Neuronal stem cell (in vitro differentiated cells): Measurements from ENCODE around the gene YY1.

Experiments used
- DNase-seq: peaks from one replicate; pipeline ENCODE4 v3.0.0-alpha.2; 2013; ENCODE audit warnings: low spot score
- H2AFZ ChIP-seq: one replicate; pipeline ENCODE4 v1.6.1; 2013; ENCODE audit warnings: mild to moderate bottlenecking, low read length, inconsistent platforms
- H2AK5ac ChIP-seq: 2 replicates; pipeline ENCODE4 v1.6.1; 2013; ENCODE audit warnings: low read depth, mild to moderate bottlenecking, inconsistent platforms, low read length, moderate library complexity, mixed read lengths
- H2BK120ac ChIP-seq: 2 replicates; pipeline ENCODE4 v1.6.1; 2013; ENCODE audit warnings: low read depth, mild to moderate bottlenecking, inconsistent platforms, low read length, moderate library complexity, mixed read lengths
- H2BK12ac ChIP-seq: one replicate; pipeline ENCODE4 v1.6.1; 2013; ENCODE audit warnings: low read length, inconsistent platforms
- H2BK15ac ChIP-seq: 2 replicates; pipeline ENCODE4 v1.6.1; 2013; ENCODE audit warnings: mild to moderate bottlenecking, low read length, inconsistent platforms, mixed read lengths
- H2BK5ac ChIP-seq: one replicate; pipeline ENCODE4 v1.6.1; 2013; ENCODE audit warnings: inconsistent platforms, mild to moderate bottlenecking, low read length, moderate library complexity
- H3K14ac ChIP-seq: one replicate; pipeline ENCODE4 v1.6.1; 2013; ENCODE audit warnings: low read length, inconsistent platforms
- H3K18ac ChIP-seq: 2 replicates; pipeline ENCODE4 v1.6.1; 2013; ENCODE audit warnings: low read length, inconsistent platforms
- H3K23ac ChIP-seq: 2 replicates; pipeline ENCODE4 v1.6.1; 2013; ENCODE audit warnings: low read depth, mild to moderate bottlenecking, mixed read lengths, low read length, inconsistent platforms; ENCODE audit not compliant: poor library complexity
- H3K27ac ChIP-seq: replicated peaks from 3 replicates; pipeline ENCODE4 v1.5.1; 2013; ENCODE audit warnings: low read length, inconsistent platforms
- H3K27me3 ChIP-seq, 3 experiments: 2 replicates each; pipeline ENCODE4 v1.6.1; 2013; ENCODE audit warnings: low read length in 3 of 3, mild to moderate bottlenecking in 2 of 3, inconsistent platforms in 1 of 3, low read depth in 1 of 3, mixed read lengths in 1 of 3, moderate library complexity in 1 of 3; ENCODE audit not compliant: control insufficient read depth in 3 of 3, insufficient read depth in 3 of 3
- H3K36me3 ChIP-seq, 2 donors: replicated peaks in 1 of 2; 2 replicates each; pipeline ENCODE4 v1.6.1; 2013; ENCODE audit warnings: low read length in 2 of 2; ENCODE audit not compliant: control insufficient read depth in 2 of 2, insufficient read depth in 2 of 2
- H3K4ac ChIP-seq: 2 replicates; pipeline ENCODE4 v1.6.1; 2013; ENCODE audit warnings: inconsistent platforms, mild to moderate bottlenecking, low read length, moderate library complexity
- H3K4me1 ChIP-seq, 2 donors: 1 replicate in 1 of 2; 2 replicates in 1 of 2; pipeline ENCODE4 v1.6.1; 2013; ENCODE audit warnings: low read length in 2 of 2, low read depth in 1 of 2; ENCODE audit not compliant: control insufficient read depth in 2 of 2, insufficient read depth in 1 of 2
- H3K4me2 ChIP-seq: one replicate; pipeline ENCODE4 v1.6.1; 2013; ENCODE audit warnings: mild to moderate bottlenecking, low read length, inconsistent platforms; ENCODE audit not compliant: insufficient read depth, poor library complexity, severe bottlenecking
- H3K4me3 ChIP-seq, 2 donors: 2 replicates each; pipeline ENCODE4 v1.5.1; 2013; ENCODE audit warnings: low read length in 2 of 2, mild to moderate bottlenecking in 2 of 2, inconsistent platforms in 1 of 2, moderate library complexity in 1 of 2
- H3K79me1 ChIP-seq: one replicate; pipeline ENCODE4 v1.6.1; 2013; ENCODE audit warnings: low read depth, mild to moderate bottlenecking, inconsistent platforms, low read length, moderate library complexity
- H3K9ac ChIP-seq: one replicate; pipeline ENCODE4 v1.6.1; 2013; ENCODE audit warnings: mild to moderate bottlenecking, low read depth, low read length, inconsistent platforms; ENCODE audit not compliant: poor library complexity
- H3K9me3 ChIP-seq, 2 donors: replicated peaks in 1 of 2; 2 replicates each; pipeline versions ENCODE3 to v1.6.1; 2013; ENCODE audit warnings: low read length in 2 of 2, mild to moderate bottlenecking in 2 of 2, inconsistent platforms in 1 of 2, low read depth in 1 of 2, mixed read lengths in 1 of 2, moderate library complexity in 1 of 2; ENCODE audit not compliant: control insufficient read depth in 2 of 2, insufficient read depth in 1 of 2
- H4K8ac ChIP-seq: one replicate; pipeline ENCODE4 v1.6.1; 2013; ENCODE audit warnings: low read depth, mild to moderate bottlenecking, inconsistent platforms, low read length, moderate library complexity
- H4K91ac ChIP-seq: one replicate; pipeline ENCODE4 v1.6.1; 2013; ENCODE audit warnings: low read length, low read depth, mild to moderate bottlenecking, inconsistent platforms; ENCODE audit not compliant: poor library complexity
- WGBS, 2 donors: extraction: QIAGEN DNeasy Blood & Tissue Kit; methylation state at CpG; one replicate each; pipeline ENCODE4 v1.1.7; 2013; ENCODE audit warnings: missing lambda C conversion rate in 2 of 2, mixed read lengths in 1 of 2; ENCODE audit not compliant: insufficient read length in 2 of 2, insufficient replicate concordance in 1 of 2; ENCODE audit errors: extremely low coverage in 2 of 2; 5-methylcytosine and 5-hydroxymethylcytosine counted together

Gene YY1

GRCh38 chr14:100261621-100262020 lies 22.7 kb downstream of the YY1 start:
- no peak overlapping the region for H4K91ac ChIP-seq
- no CpG with 5 or more reads among the region's 3 CpGs for WGBS, 2 donors
- no peak overlapping the region for H2AK5ac ChIP-seq
- no peaks in the 10 kb centered on the region for H3K4me1 ChIP-seq
- no peak overlapping the region for H4K8ac ChIP-seq
- H3K23ac ChIP-seq, result no peak overlapping the region
- H3K36me3 ChIP-seq, result peaks cover 9 to 61% of the 10 kb centered on the region in 2 donors
- no peak overlapping the region for H3K4ac ChIP-seq
- no peaks in the 10 kb centered on the region for H3K27me3 ChIP-seq
- H3K9me3 ChIP-seq, result no peaks in the 10 kb centered on the region
- no peak overlapping the region for H3K14ac ChIP-seq
- no peak overlapping the region for H3K18ac ChIP-seq
- no peak overlapping the region for H2BK15ac ChIP-seq
- no peak for DNase-seq
- H3K79me1 ChIP-seq, result peaks cover 7% of the 10 kb centered on the region
- no peak overlapping the region for H3K4me2 ChIP-seq
- H3K4me3 ChIP-seq, result no peak overlapping the region
- no peak overlapping the region for H3K27ac ChIP-seq
- H3K9ac ChIP-seq, result no peak overlapping the region
- H2BK120ac ChIP-seq, result no peak overlapping the region
- no peak overlapping the region for H2BK5ac ChIP-seq
- H2AFZ ChIP-seq, result no peak overlapping the region
- H2BK12ac ChIP-seq, result no peak overlapping the region

- Histone ChIP-seq H3K36me3 (peaks cover 9 to 60% of the 10 kb centered on the region in 2 donors), H3K79me1 (peaks cover 7% of the 10 kb centered on the region), H4K91ac (no peak overlapping the region), H3K23ac (no peak overlapping the region), H3K4me1 (no peaks in the 10 kb centered on the region), H3K9me3 (no peaks in the 10 kb centered on the region), H2BK15ac (no peak overlapping the region), H2BK12ac (no peak overlapping the region), H3K18ac (no peak overlapping the region), H2AFZ (no peak overlapping the region), H3K4ac (no peak overlapping the region), H3K27ac (no peak overlapping the region), H2BK120ac (no peak overlapping the region), H4K8ac (no peak overlapping the region), H3K9ac (no peak overlapping the region), H3K4me3 (no peak overlapping the region), H3K4me2 (no peak overlapping the region), H2BK5ac (no peak overlapping the region), H2AK5ac (no peak overlapping the region), H3K14ac (no peak overlapping the region), H3K27me3 (no peaks in the 10 kb centered on the region)
- no CpG with 5 or more reads among the region's 5 CpGs for WGBS, 2 donors
- no peak for DNase-seq
These were observed 23.6 kb downstream of the YY1 start for GRCh38 chr14:100262545-100262944.

- H3K4me2 ChIP-seq, result no peak overlapping the region
These were observed 24.2 kb downstream of the YY1 start for GRCh38 chr14:100263141-100263540.

GRCh38 chr14:100267990-100268389 lies 29.0 kb downstream of the YY1 start:
- Histone ChIP-seq H2AK5ac (no peak overlapping the region), H3K79me1 (peaks cover 3% of the 10 kb centered on the region), H4K91ac (no peak overlapping the region), H3K4me3 (no peak overlapping the region), H2BK12ac (no peak overlapping the region), H3K4me1 (no peaks in the 10 kb centered on the region), H3K4me2 (no peak overlapping the region), H3K14ac (no peak overlapping the region), H3K18ac (no peak overlapping the region), H3K9ac (no peak overlapping the region), H3K27ac (no peak overlapping the region), H3K36me3 (peaks cover 11 to 76% of the 10 kb centered on the region in 2 donors), H4K8ac (no peak overlapping the region), H2BK5ac (no peak overlapping the region), H2BK120ac (no peak overlapping the region), H2AFZ (no peak overlapping the region), H3K27me3 (no peaks in the 10 kb centered on the region), H3K4ac (no peak overlapping the region), H3K23ac (no peak overlapping the region), H3K9me3 (peaks cover 0 to 13% of the 10 kb centered on the region in 2 donors), H2BK15ac (no peak overlapping the region)
- no peak for DNase-seq
- no CpG with 5 or more reads among the region's 7 CpGs for WGBS, 2 donors

More at GRCh38 chr14:100263141-100263540, 24.2 kb downstream of the YY1 start:
- Histone ChIP-seq H3K27me3 (no peaks in the 10 kb centered on the region), H3K4me3 (no peak overlapping the region), H2AFZ (no peak overlapping the region), H3K27ac (no peak overlapping the region), H3K4ac (no peak overlapping the region), H2BK12ac (no peak overlapping the region), H3K9me3 (no peaks in the 10 kb centered on the region), H2BK120ac (no peak overlapping the region), H3K18ac (no peak overlapping the region), H2BK5ac (no peak overlapping the region), H3K36me3 (peaks cover 11 to 63% of the 10 kb centered on the region in 2 donors), H3K79me1 (peaks cover 7% of the 10 kb centered on the region), H2BK15ac (no peak overlapping the region), H2AK5ac (no peak overlapping the region), H3K14ac (no peak overlapping the region), H3K23ac (no peak overlapping the region), H3K4me1 (no peaks in the 10 kb centered on the region), H4K91ac (no peak overlapping the region), H3K9ac (no peak overlapping the region), H4K8ac (no peak overlapping the region)
- WGBS, 2 donors, result no CpG with 5 or more reads among the region's 3 CpGs
- DNase-seq, result no peak
